Right lobe of liver (tissue), 4 donors: ENCODE measurements around the gene POLL.

Source experiments
- POLR2A ChIP-seq: fragments of 450-650 bp; IDR thresholded peaks from one replicate; pipeline ENCODE4 v1.6.1; 2017; ENCODE audit warnings: antibody characterized with exemption, mild to moderate bottlenecking
- TF ChIP-seq, protein P1 (sequence below), 4 donors: fragments of 200-600 bp in 3 of 4; fragments of 450-650 bp in 1 of 4; IDR thresholded peaks; one replicate each; pipeline versions ENCODE4 v1.5.1 to v1.8.0; 2016 to 2022; ENCODE audit warnings: antibody characterized with exemption in 4 of 4, mild to moderate bottlenecking in 2 of 4
- donor health status: DM: no; HTN: no; CAD: no.
- donor health status: DM: no; HTN: no; CAD: no.
- donor health status: DM: no; HTN: yes; CAD: no.

DNA sequence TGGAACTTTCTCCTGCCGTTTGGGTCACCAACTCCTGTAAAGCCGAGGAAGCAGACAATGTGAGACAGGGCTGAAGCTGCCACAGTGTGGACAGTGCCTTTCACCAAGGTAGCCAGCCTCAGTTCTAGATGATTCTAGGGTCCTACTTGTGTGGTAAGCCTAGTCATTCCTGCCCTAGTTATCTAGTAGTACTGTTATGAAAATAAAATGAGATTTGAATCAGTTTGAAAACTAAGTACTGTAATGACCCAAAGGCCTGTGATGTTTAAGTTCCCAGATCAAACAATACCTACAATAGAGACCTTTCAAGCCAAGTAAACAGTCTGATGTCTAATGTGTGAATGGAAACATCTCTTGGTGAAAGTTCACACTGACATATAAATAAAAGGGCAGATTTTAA lies 37.1 kb downstream of the POLL start:
- TF ChIP-seq, protein P1, sequence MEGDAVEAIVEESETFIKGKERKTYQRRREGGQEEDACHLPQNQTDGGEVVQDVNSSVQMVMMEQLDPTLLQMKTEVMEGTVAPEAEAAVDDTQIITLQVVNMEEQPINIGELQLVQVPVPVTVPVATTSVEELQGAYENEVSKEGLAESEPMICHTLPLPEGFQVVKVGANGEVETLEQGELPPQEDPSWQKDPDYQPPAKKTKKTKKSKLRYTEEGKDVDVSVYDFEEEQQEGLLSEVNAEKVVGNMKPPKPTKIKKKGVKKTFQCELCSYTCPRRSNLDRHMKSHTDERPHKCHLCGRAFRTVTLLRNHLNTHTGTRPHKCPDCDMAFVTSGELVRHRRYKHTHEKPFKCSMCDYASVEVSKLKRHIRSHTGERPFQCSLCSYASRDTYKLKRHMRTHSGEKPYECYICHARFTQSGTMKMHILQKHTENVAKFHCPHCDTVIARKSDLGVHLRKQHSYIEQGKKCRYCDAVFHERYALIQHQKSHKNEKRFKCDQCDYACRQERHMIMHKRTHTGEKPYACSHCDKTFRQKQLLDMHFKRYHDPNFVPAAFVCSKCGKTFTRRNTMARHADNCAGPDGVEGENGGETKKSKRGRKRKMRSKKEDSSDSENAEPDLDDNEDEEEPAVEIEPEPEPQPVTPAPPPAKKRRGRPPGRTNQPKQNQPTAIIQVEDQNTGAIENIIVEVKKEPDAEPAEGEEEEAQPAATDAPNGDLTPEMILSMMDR (IDR thresholded peaks at IDR 0.05) = no peak
- TF ChIP-seq POLR2A = no peak
